ENCODE results near the gene CAPN10. TPM values are rescaled to one million over a fixed set of nuclear protein-coding genes. Genes with fewer than 3 reads are reported as not detected.

The CAPN10 gene
- total and polyA plus RNA-seq, 2 experiments from 2014 or later = 10.0 to 29.5 TPM

GRCh38 chr2:240573516-240574385 lies 12.8 kb upstream of the CAPN10 start:
- TF ChIP-seq EZH2 (IDR thresholded peaks at IDR 0.05; ENCODE audit: insufficient read depth, poor library complexity, severe bottlenecking) (no peak), EZH2phosphoT487 (IDR thresholded peaks at IDR 0.05; ENCODE audit: insufficient read depth, low read depth) (no peak)
- no peaks in the 10 kb centered on the region; the same call in 1 of the 2 replicates for H3K36me3 ChIP-seq (ENCODE audit: low read depth)
- no peak overlapping the region for H3K9ac ChIP-seq
- DNase-seq = no peak
- no peaks in the 10 kb centered on the region for H3K9me2 ChIP-seq (ENCODE audit: insufficient read depth)
- no peaks in the 10 kb centered on the region for H4K20me1 ChIP-seq (ENCODE audit: insufficient read depth)
- no peaks in the 10 kb centered on the region for H3K27me3 ChIP-seq (replicated peaks; ENCODE audit: insufficient read depth)
- H3K4me1 ChIP-seq (ENCODE audit: insufficient read depth) = peaks cover 4% of the 10 kb centered on the region; the same call in 1 of the 2 replicates
- H2AFZ ChIP-seq = no peak overlapping the region
- in situ Hi-C loops (cut with MboI) = no loop called here
- H3K4me2 ChIP-seq (ENCODE audit: unreplicated experiment) = no peak overlapping the region
- 93 to 94% methylated on average over 23 to 35 of the region's 37 CpGs for WGBS, 2 experiments (ENCODE audit: low coverage in 1 of 2, low lambda C conversion rate in 2 of 2, missing lambda C conversion rate in 2 of 2)
- H3F3A ChIP-seq (ENCODE audit: insufficient read depth) = no peaks in the 10 kb centered on the region
- no peaks in the 10 kb centered on the region for H3K9me3 ChIP-seq (ENCODE audit: low read depth)
- no peak overlapping the region for H3K4me3 ChIP-seq
- no peak overlapping the region for H3K27ac ChIP-seq
- H3K79me2 ChIP-seq (ENCODE audit: insufficient read depth) = peaks cover 25% of the 10 kb centered on the region; the same call in 1 of the 2 replicates

GRCh38 chr2:240574386-240575100 lies 12.0 kb upstream of the CAPN10 start:
- no peaks in the 10 kb centered on the region for H3K9me3 ChIP-seq (ENCODE audit: low read depth)
- no peaks in the 10 kb centered on the region for H3K27me3 ChIP-seq (replicated peaks; ENCODE audit: insufficient read depth)
- no peaks in the 10 kb centered on the region for H4K20me1 ChIP-seq (ENCODE audit: insufficient read depth)
- DNase-seq = no peak
- no peaks in the 10 kb centered on the region for H3K9me2 ChIP-seq (ENCODE audit: insufficient read depth)
- no peak overlapping the region for H2AFZ ChIP-seq
- H3K4me2 ChIP-seq (ENCODE audit: unreplicated experiment) = no peak overlapping the region
- TF ChIP-seq EZH2phosphoT487 (IDR thresholded peaks at IDR 0.05; ENCODE audit: insufficient read depth, low read depth) = no peak
- no peak for TF ChIP-seq EZH2 (IDR thresholded peaks at IDR 0.05; ENCODE audit: insufficient read depth, poor library complexity, severe bottlenecking)
- no peaks in the 10 kb centered on the region; the same call in 1 of the 2 replicates for H3K36me3 ChIP-seq (ENCODE audit: low read depth)
- H3K27ac ChIP-seq = no peak overlapping the region
- peaks cover 4% of the 10 kb centered on the region; the same call in 1 of the 2 replicates for H3F3A ChIP-seq (ENCODE audit: insufficient read depth)
- H3K79me2 ChIP-seq (ENCODE audit: insufficient read depth) = peaks cover 29% of the 10 kb centered on the region
- H3K4me3 ChIP-seq = no peak overlapping the region
- H3K9ac ChIP-seq = no peak overlapping the region
- WGBS, 2 experiments (ENCODE audit: low coverage in 1 of 2, low lambda C conversion rate in 2 of 2, missing lambda C conversion rate in 2 of 2) = 79 to 80% methylated on average over 19 to 21 of the region's 21 CpGs
- in situ Hi-C loops (cut with MboI) = no loop called here
- peaks cover 2% of the 10 kb centered on the region for H3K4me1 ChIP-seq (ENCODE audit: insufficient read depth)

- Histone ChIP-seq H3F3A (ENCODE audit: insufficient read depth) (peaks cover 8% of the 10 kb centered on the region; the same call in 1 of the 2 replicates), H3K4me3 (no peak overlapping the region), H3K9ac (no peak overlapping the region), H4K20me1 (ENCODE audit: insufficient read depth) (no peaks in the 10 kb centered on the region; the same call in 1 of the 2 replicates), H3K9me2 (ENCODE audit: insufficient read depth) (no peaks in the 10 kb centered on the region), H3K79me2 (ENCODE audit: insufficient read depth) (peaks cover 29% of the 10 kb centered on the region), H3K4me1 (ENCODE audit: insufficient read depth) (peaks cover 8% of the 10 kb centered on the region), H3K9me3 (ENCODE audit: low read depth) (no peaks in the 10 kb centered on the region), H3K27me3 (replicated peaks; ENCODE audit: insufficient read depth) (no peaks in the 10 kb centered on the region), H3K27ac (no peak overlapping the region), H3K4me2 (ENCODE audit: unreplicated experiment) (no peak overlapping the region), H2AFZ (no peak overlapping the region), H3K36me3 (ENCODE audit: low read depth) (no peaks in the 10 kb centered on the region; the same call in 1 of the 2 replicates)
- TF ChIP-seq EZH2phosphoT487 (IDR thresholded peaks at IDR 0.05; ENCODE audit: insufficient read depth, low read depth) (no peak), EZH2 (IDR thresholded peaks at IDR 0.05; ENCODE audit: insufficient read depth, poor library complexity, severe bottlenecking) (no peak)
- in situ Hi-C loops (cut with MboI) = no loop called here
- WGBS, 2 experiments (ENCODE audit: low coverage in 1 of 2, low lambda C conversion rate in 2 of 2, missing lambda C conversion rate in 2 of 2) = 86 to 90% methylated on average over 18 to 21 of the region's 23 CpGs
- no peak for DNase-seq
Measured at GRCh38 chr2:240575101-240575965, 11.2 kb upstream of the CAPN10 start.

- H3K9me3 ChIP-seq (ENCODE audit: low read depth) = no peaks in the 10 kb centered on the region
- H4K20me1 ChIP-seq (ENCODE audit: insufficient read depth) = no peaks in the 10 kb centered on the region; the same call in 1 of the 2 replicates
- no peak overlapping the region for H3K9ac ChIP-seq
- H3F3A ChIP-seq (ENCODE audit: insufficient read depth) = peaks cover 15% of the 10 kb centered on the region
- no peaks in the 10 kb centered on the region for H3K9me2 ChIP-seq (ENCODE audit: insufficient read depth)
- in situ Hi-C loops (cut with MboI) = no loop called here
- no peak for DNase-seq
- H3K36me3 ChIP-seq (ENCODE audit: low read depth) = no peaks in the 10 kb centered on the region; the same call in 1 of the 2 replicates
- H2AFZ ChIP-seq = no peak overlapping the region
- TF ChIP-seq EZH2phosphoT487 (IDR thresholded peaks at IDR 0.05; ENCODE audit: insufficient read depth, low read depth) (no peak), EZH2 (IDR thresholded peaks at IDR 0.05; ENCODE audit: insufficient read depth, poor library complexity, severe bottlenecking) (no peak)
- no peak overlapping the region for H3K4me3 ChIP-seq
- H3K79me2 ChIP-seq (ENCODE audit: insufficient read depth) = peaks cover 36% of the 10 kb centered on the region
- no peak overlapping the region for H3K27ac ChIP-seq
- H3K4me1 ChIP-seq (ENCODE audit: insufficient read depth) = peaks cover 10% of the 10 kb centered on the region
- WGBS, 2 experiments (ENCODE audit: low coverage in 1 of 2, low lambda C conversion rate in 2 of 2, missing lambda C conversion rate in 2 of 2) = 81 to 89% methylated on average over 6 of the region's 6 CpGs
- H3K4me2 ChIP-seq (ENCODE audit: unreplicated experiment) = no peak overlapping the region
- no peaks in the 10 kb centered on the region for H3K27me3 ChIP-seq (replicated peaks; ENCODE audit: insufficient read depth)
Measured at GRCh38 chr2:240576036-240576435, 10.5 kb upstream of the CAPN10 start.

Measured in GM23248 (cell line).